HepG2 (cell line): Measurements from ENCODE around the gene GATB.

Source experiments
- ELF4 ChIP-seq: sonication (generic); formaldehyde crosslinking; IDR thresholded peaks from 2 replicates; pipeline ENCODE4 v1.5.0; 2020; ENCODE audit warnings: missing genetic modification reagents, mild to moderate bottlenecking, moderate library complexity, borderline replicate concordance
- EP300 ChIP-seq, 3 experiments: sonication (generic) in 1 of 3; formaldehyde crosslinking in 1 of 3; IDR thresholded peaks; 2 replicates each; pipeline versions ENCODE4 v1.5.1 to v1.6.1; 2011 to 2020; ENCODE audit warnings: low read depth in 2 of 3, low read length in 2 of 3, borderline replicate concordance in 1 of 3, improper control_type of control experiment in 1 of 3, mild to moderate bottlenecking in 1 of 3, missing genetic modification reagents in 1 of 3, moderate library complexity in 1 of 3
- EZH2 ChIP-seq: conservative IDR thresholded peaks from 2 replicates; pipeline ENCODE4 v1.6.1; 2012; ENCODE audit warnings: mild to moderate bottlenecking, low read depth, low read length, moderate library complexity
- HDAC1 ChIP-seq: sonication (generic); formaldehyde crosslinking; IDR thresholded peaks from 2 replicates; pipeline ENCODE4 v1.5.1; 2020; ENCODE audit warnings: mild to moderate bottlenecking, missing genetic modification reagents
- MAF1 ChIP-seq: sonication (generic); formaldehyde crosslinking; IDR thresholded peaks from 2 replicates; pipeline ENCODE4 v1.5.0; 2020; ENCODE audit warnings: missing genetic modification reagents, borderline replicate concordance
- MAFG ChIP-seq: sonication (generic); formaldehyde crosslinking; IDR thresholded peaks from 2 replicates; pipeline ENCODE4 v1.5.1; 2020; ENCODE audit warnings: mild to moderate bottlenecking, missing genetic modification reagents
- MXI1 ChIP-seq: IDR thresholded peaks from 3 replicates; pipeline ENCODE4 v1.6.1; 2012; ENCODE audit warnings: low read depth, low read length, inconsistent platforms, borderline replicate concordance
- POLR2A ChIP-seq, 2 experiments: IDR thresholded peaks; 2 replicates each; pipeline ENCODE4 v1.6.1; 2011; ENCODE audit warnings: low read depth in 2 of 2, low read length in 2 of 2, mild to moderate bottlenecking in 1 of 2, moderate library complexity in 1 of 2; ENCODE audit not compliant: insufficient read depth in 1 of 2
- RAD21 ChIP-seq: fragments of 450-650 bp; formaldehyde crosslinking; IDR thresholded peaks from 2 replicates; pipeline ENCODE4 v1.5.0; 2020; ENCODE audit warnings: mild to moderate bottlenecking
- RFX5 ChIP-seq: IDR thresholded peaks from 2 replicates; pipeline ENCODE4 v1.6.1; 2011; ENCODE audit warnings: low read depth, low read length, improper control_type of control experiment
- YY1 ChIP-seq: IDR thresholded peaks from 2 replicates; pipeline ENCODE4 v1.6.1; 2011; ENCODE audit warnings: low read length, low read depth, moderate library complexity, mild to moderate bottlenecking; ENCODE audit not compliant: insufficient read depth, insufficient replicate concordance
- TF ChIP-seq, protein P1 (sequence below): sonication (generic); formaldehyde crosslinking; IDR thresholded peaks from 2 replicates; pipeline ENCODE4 v1.5.0; 2020; ENCODE audit warnings: missing genetic modification reagents
- TF ChIP-seq, protein P2 (sequence below): sonication (generic); formaldehyde crosslinking; IDR thresholded peaks from 2 replicates; pipeline ENCODE4 v1.4.0; 2020; ENCODE audit warnings: missing genetic modification reagents
- TF ChIP-seq, protein P3 (sequence below): sonication (generic); formaldehyde crosslinking; IDR thresholded peaks from 2 replicates; pipeline ENCODE4 v1.5.0; 2020; ENCODE audit warnings: mild to moderate bottlenecking, missing genetic modification reagents, moderate library complexity

DNA sequence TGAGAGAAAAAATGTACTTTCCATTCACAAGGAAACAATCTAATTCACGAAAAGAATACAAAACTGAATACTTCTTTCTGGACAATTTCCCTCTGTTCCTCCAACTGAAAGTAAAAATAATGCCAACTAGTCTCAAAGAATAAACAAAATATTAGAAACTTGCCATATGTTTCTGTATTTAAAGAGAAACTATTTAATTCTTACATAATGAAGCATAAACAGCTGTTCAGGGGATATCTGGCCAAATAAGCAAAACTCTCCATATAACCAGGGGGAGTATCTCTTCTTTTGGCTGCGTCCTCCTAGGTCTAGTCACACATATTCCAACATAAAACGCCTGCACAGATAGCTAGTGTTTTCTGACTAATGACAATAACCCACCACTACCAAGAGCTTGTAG lies 805 bp downstream of the GATB start:
- TF ChIP-seq EP300 (IDR thresholded peaks at IDR 0.05; ENCODE audit: low read depth in 2 of 2, low read length in 2 of 2) (no peak), EP300 (CRISPR knock-in tag; IDR thresholded peaks at IDR 0.05; ENCODE audit: borderline replicate concordance) (no peak), RAD21 (CRISPR knock-in tag) (no peak), HDAC1 (CRISPR knock-in tag) (no peak), EZH2 (no peak), ELF4 (CRISPR knock-in tag) (no peak), YY1 (no peak), POLR2A (IDR thresholded peaks at IDR 0.05; ENCODE audit: insufficient read depth in 1 of 2, low read depth in 2 of 2, low read length in 2 of 2) (no peak), MAF1 (CRISPR knock-in tag) (no peak), RFX5 (no peak), MAFG (CRISPR knock-in tag) (no peak), MXI1 (no peak)
- TF ChIP-seq, protein P1, sequence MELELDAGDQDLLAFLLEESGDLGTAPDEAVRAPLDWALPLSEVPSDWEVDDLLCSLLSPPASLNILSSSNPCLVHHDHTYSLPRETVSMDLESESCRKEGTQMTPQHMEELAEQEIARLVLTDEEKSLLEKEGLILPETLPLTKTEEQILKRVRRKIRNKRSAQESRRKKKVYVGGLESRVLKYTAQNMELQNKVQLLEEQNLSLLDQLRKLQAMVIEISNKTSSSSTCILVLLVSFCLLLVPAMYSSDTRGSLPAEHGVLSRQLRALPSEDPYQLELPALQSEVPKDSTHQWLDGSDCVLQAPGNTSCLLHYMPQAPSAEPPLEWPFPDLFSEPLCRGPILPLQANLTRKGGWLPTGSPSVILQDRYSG, result no peak
- TF ChIP-seq, protein P2, sequence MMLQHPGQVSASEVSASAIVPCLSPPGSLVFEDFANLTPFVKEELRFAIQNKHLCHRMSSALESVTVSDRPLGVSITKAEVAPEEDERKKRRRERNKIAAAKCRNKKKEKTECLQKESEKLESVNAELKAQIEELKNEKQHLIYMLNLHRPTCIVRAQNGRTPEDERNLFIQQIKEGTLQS (CRISPR knock-in tag), result no peak
- TF ChIP-seq, protein P3, sequence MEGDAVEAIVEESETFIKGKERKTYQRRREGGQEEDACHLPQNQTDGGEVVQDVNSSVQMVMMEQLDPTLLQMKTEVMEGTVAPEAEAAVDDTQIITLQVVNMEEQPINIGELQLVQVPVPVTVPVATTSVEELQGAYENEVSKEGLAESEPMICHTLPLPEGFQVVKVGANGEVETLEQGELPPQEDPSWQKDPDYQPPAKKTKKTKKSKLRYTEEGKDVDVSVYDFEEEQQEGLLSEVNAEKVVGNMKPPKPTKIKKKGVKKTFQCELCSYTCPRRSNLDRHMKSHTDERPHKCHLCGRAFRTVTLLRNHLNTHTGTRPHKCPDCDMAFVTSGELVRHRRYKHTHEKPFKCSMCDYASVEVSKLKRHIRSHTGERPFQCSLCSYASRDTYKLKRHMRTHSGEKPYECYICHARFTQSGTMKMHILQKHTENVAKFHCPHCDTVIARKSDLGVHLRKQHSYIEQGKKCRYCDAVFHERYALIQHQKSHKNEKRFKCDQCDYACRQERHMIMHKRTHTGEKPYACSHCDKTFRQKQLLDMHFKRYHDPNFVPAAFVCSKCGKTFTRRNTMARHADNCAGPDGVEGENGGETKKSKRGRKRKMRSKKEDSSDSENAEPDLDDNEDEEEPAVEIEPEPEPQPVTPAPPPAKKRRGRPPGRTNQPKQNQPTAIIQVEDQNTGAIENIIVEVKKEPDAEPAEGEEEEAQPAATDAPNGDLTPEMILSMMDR, result no peak
